HepG2 (cell line): ENCODE results near the gene C3orf22. TPM values are rescaled to one million over a fixed set of nuclear protein-coding genes. Genes with fewer than 3 reads are reported as not detected.

ENCODE experiments used
- CENPT ChIP-seq: sonication (generic); formaldehyde crosslinking; IDR thresholded peaks from 2 replicates; pipeline ENCODE4 v1.8.0; 2022; ENCODE audit warnings: low read depth, mild to moderate bottlenecking, moderate library complexity, missing genetic modification reagents
- ETS1 ChIP-seq: sonication (generic); formaldehyde crosslinking; IDR thresholded peaks from 2 replicates; pipeline ENCODE4 v1.4.0; 2020; ENCODE audit warnings: missing genetic modification reagents
- FOXK2 ChIP-seq: fragments of 450-650 bp; IDR thresholded peaks from 2 replicates; pipeline ENCODE4 v1.6.1; 2016
- FOXM1 ChIP-seq: sonication (generic); formaldehyde crosslinking; IDR thresholded peaks from 2 replicates; pipeline ENCODE4 v1.5.0; 2020; ENCODE audit warnings: missing genetic modification reagents
- HMG20A ChIP-seq: IDR thresholded peaks from 2 replicates; pipeline ENCODE4 v1.6.1; 2016; ENCODE audit warnings: borderline replicate concordance
- HNF1A ChIP-seq, 2 experiments: sonication (generic) in 1 of 2; formaldehyde crosslinking in 1 of 2; IDR thresholded peaks; 2 replicates each; pipeline versions ENCODE4 v1.4.0 to v1.6.1; 2016 to 2020; ENCODE audit warnings: borderline replicate concordance in 1 of 2, low read depth in 1 of 2, mild to moderate bottlenecking in 1 of 2, missing genetic modification reagents in 1 of 2
- JUND ChIP-seq: sonication (generic); formaldehyde crosslinking; IDR thresholded peaks from 2 replicates; pipeline ENCODE4 v1.8.0; 2022; ENCODE audit warnings: mild to moderate bottlenecking, missing genetic modification reagents
- NONO ChIP-seq, 2 experiments: fragments of 450-650 bp in 1 of 2; sonication (generic) in 1 of 2; formaldehyde crosslinking in 1 of 2; IDR thresholded peaks in 1 of 2; conservative IDR thresholded peaks in 1 of 2; 2 replicates each; pipeline versions ENCODE4 v1.6.1 to v1.8.0; 2017 to 2022; ENCODE audit warnings: mild to moderate bottlenecking in 1 of 2, missing genetic modification reagents in 1 of 2, moderate library complexity in 1 of 2
- POLR2AphosphoS2 ChIP-seq: IDR thresholded peaks from 2 replicates; pipeline ENCODE4 v1.6.1; 2011; ENCODE audit warnings: low read depth, low read length, improper control_type of control experiment
- STAG1 ChIP-seq: sonication (generic); formaldehyde crosslinking; IDR thresholded peaks from 2 replicates; pipeline ENCODE4 v1.4.0; 2020; ENCODE audit warnings: missing genetic modification reagents
- ZIK1 ChIP-seq: sonication (generic); formaldehyde crosslinking; IDR thresholded peaks from 2 replicates; pipeline ENCODE4 v1.5.0; 2020; ENCODE audit warnings: mild to moderate bottlenecking, low read depth, missing genetic modification reagents, borderline replicate concordance
- ZNF335 ChIP-seq: sonication (generic); formaldehyde crosslinking; IDR thresholded peaks from 2 replicates; pipeline ENCODE4 v1.4.0; 2020; ENCODE audit warnings: missing genetic modification reagents
- ZNF572 ChIP-seq: sonication (generic); formaldehyde crosslinking; IDR thresholded peaks from 2 replicates; pipeline ENCODE4 v1.5.1; 2020; ENCODE audit warnings: mild to moderate bottlenecking, missing genetic modification reagents
- polyA plus RNA-seq, 8 experiments: library from polyadenylated mRNA; depleted of rRNA in 3 of 8; stranded (reverse) in 7 of 8; unstranded in 1 of 8; fragments of >200 nt; fragmentation: Illumina TruSeq in 4 of 8; extraction: Trizol in 4 of 8; gene quantifications; 2 replicates each; pipeline versions ENCODE4 v1.2.1 to v1.2.3, GENCODE V29; 2011 to 2016; ENCODE audit warnings: low read depth in 4 of 8, missing spikeins in 1 of 8, mixed read lengths in 1 of 8; ENCODE audit not compliant: insufficient read depth in 1 of 8
- total RNA-seq, 5 experiments: library from RNA; depleted of rRNA; stranded (reverse); fragments of >200 nt; fragmentation: Illumina TruSeq; extraction: Trizol; gene quantifications; 2 replicates each; pipeline ENCODE4 v1.2.3, GENCODE V29; 2016; ENCODE audit warnings: low read depth in 1 of 5
- TF ChIP-seq, protein P1 (sequence below): sonication (generic); formaldehyde crosslinking; IDR thresholded peaks from 2 replicates; pipeline ENCODE4 v1.5.0; 2020; ENCODE audit warnings: missing genetic modification reagents, mild to moderate bottlenecking, borderline replicate concordance
- TF ChIP-seq, protein P2 (sequence below): IDR thresholded peaks from 2 replicates; pipeline ENCODE4 v1.6.1; 2012; ENCODE audit warnings: low read length, improper control_type of control experiment
- TF ChIP-seq, protein P3 (sequence below): sonication (generic); formaldehyde crosslinking; conservative IDR thresholded peaks from 2 replicates; pipeline ENCODE4 v1.5.0; 2020; ENCODE audit warnings: missing genetic modification reagents

C3orf22 gene
- total and polyA plus RNA-seq, 2 of the 13 experiments (the other 11 are each of a cell fraction or from before 2014, with no cell fraction given) = not detected

DNA sequence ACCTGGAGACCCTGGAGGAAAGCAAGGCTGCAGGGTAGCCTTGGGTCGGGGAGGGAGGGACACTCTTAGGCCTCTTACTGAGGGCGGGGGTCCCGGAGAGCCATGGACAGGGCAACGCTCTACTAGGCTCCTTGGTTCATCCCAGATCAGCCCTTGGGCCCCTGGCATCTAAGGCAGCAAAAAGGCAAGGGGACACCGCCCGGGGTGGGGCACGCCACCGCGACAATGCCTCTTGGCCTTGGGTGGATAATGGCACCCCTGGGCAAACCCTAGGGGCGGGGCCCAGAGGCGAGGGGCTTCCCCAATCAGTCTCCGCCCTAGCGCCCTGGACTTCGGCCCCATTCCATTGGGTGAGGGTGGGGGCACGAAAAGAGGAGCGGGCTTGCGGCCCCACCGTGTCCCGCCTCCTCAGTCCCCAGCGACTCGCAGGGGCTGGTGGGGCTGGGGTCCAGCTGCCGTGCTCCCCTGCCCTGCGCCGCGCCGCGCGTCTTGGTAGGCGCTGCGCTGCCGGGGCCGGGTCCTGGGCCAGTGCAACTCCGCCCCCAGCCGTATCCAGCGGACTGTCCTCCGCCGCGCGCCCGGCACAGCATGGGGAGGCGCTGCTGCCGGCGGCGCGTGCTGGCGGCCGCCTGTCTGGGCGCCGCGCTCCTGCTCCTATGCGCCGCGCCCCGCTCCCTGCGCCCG, 34.8 kb downstream of the C3orf22 start, which contains the start of gene CHST13 (continued):
- TF ChIP-seq, protein P1, sequence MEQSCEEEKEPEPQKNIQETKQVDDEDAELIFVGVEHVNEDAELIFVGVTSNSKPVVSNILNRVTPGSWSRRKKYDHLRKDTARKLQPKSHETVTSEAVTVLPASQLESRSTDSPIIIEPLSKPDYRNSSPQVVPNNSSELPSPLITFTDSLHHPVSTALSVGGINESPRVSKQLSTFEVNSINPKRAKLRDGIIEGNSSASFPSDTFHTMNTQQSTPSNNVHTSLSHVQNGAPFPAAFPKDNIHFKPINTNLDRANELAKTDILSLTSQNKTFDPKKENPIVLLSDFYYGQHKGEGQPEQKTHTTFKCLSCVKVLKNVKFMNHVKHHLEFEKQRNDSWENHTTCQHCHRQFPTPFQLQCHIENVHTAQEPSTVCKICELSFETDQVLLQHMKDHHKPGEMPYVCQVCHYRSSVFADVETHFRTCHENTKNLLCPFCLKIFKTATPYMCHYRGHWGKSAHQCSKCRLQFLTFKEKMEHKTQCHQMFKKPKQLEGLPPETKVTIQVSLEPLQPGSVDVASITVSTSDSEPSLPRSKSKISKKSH = peak; percentile 91
- TF ChIP-seq HNF1A (IDR thresholded peaks at IDR 0.05; ENCODE audit: low read depth) (no peak), HNF1A (CRISPR knock-in tag; IDR thresholded peaks at IDR 0.05; ENCODE audit: borderline replicate concordance) (peak; percentile 70; the same call in 1 of the 2 replicates), HMG20A (peak; percentile 32; the same call in 1 of the 2 replicates), FOXK2 (no peak), ZNF572 (no peak), NONO (IDR thresholded peaks at IDR 0.05) (no peak), NONO (CRISPR knock-in tag; conservative IDR thresholded peaks at IDR 0.05) (0 out of 2 replicates have a peak, but pooled peaks have one; percentile 39), CENPT (peak; percentile 93; the same call in 1 of the 2 replicates), STAG1 (CRISPR knock-in tag) (no peak), POLR2AphosphoS2 (peak; percentile 21; the same call in 1 of the 2 replicates), FOXM1 (CRISPR knock-in tag) (no peak), ETS1 (CRISPR knock-in tag) (peak; percentile 65; the same call in 1 of the 2 replicates), ZIK1 (CRISPR knock-in tag) (no peak), ZNF335 (CRISPR knock-in tag) (no peak), JUND (CRISPR knock-in tag) (no peak)
- TF ChIP-seq, protein P2, sequence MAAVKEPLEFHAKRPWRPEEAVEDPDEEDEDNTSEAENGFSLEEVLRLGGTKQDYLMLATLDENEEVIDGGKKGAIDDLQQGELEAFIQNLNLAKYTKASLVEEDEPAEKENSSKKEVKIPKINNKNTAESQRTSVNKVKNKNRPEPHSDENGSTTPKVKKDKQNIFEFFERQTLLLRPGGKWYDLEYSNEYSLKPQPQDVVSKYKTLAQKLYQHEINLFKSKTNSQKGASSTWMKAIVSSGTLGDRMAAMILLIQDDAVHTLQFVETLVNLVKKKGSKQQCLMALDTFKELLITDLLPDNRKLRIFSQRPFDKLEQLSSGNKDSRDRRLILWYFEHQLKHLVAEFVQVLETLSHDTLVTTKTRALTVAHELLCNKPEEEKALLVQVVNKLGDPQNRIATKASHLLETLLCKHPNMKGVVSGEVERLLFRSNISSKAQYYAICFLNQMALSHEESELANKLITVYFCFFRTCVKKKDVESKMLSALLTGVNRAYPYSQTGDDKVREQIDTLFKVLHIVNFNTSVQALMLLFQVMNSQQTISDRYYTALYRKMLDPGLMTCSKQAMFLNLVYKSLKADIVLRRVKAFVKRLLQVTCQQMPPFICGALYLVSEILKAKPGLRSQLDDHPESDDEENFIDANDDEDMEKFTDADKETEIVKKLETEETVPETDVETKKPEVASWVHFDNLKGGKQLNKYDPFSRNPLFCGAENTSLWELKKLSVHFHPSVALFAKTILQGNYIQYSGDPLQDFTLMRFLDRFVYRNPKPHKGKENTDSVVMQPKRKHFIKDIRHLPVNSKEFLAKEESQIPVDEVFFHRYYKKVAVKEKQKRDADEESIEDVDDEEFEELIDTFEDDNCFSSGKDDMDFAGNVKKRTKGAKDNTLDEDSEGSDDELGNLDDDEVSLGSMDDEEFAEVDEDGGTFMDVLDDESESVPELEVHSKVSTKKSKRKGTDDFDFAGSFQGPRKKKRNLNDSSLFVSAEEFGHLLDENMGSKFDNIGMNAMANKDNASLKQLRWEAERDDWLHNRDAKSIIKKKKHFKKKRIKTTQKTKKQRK = no peak
- TF ChIP-seq, protein P3, sequence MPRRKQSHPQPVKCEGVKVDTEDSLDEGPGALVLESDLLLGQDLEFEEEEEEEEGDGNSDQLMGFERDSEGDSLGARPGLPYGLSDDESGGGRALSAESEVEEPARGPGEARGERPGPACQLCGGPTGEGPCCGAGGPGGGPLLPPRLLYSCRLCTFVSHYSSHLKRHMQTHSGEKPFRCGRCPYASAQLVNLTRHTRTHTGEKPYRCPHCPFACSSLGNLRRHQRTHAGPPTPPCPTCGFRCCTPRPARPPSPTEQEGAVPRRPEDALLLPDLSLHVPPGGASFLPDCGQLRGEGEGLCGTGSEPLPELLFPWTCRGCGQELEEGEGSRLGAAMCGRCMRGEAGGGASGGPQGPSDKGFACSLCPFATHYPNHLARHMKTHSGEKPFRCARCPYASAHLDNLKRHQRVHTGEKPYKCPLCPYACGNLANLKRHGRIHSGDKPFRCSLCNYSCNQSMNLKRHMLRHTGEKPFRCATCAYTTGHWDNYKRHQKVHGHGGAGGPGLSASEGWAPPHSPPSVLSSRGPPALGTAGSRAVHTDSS (CRISPR knock-in tag) = no peak
